MCF 10A (cell line): ENCODE measurements around the gene RHOJ. TPM values are rescaled to one million over a fixed set of nuclear protein-coding genes. Genes with fewer than 3 reads are reported as not detected.

ENCODE experiments used
- BruUV-seq: library from RNA; stranded (reverse); fragments of 400-500 nt; replicated peaks from 2 replicates; lab custom pipeline; 2021; lab: Mats Ljungman, UMichigan
- CTCF ChIA-PET: fragments of 300-600 bp; sonication (Branson Sonifier 250); formaldehyde crosslinking; extraction: SDS; loops from one replicate; lab custom pipeline; 2021; ENCODE audit warnings: antibody characterized with exemption, inconsistent platforms; lab: Yijun Ruan, JAX
- POLR2A ChIA-PET: fragments of 300-600, 350-650 bp; sonication (Branson Sonifier 250); formaldehyde crosslinking; extraction: SDS; loops from one replicate; lab custom pipeline; 2020; ENCODE audit warnings: antibody characterized with exemption, inconsistent platforms; lab: Yijun Ruan, JAX
- DNase-seq: peaks from one replicate; pipeline ENCODE4 v3.0.0-alpha.2; 2018; ENCODE audit not compliant: unreplicated experiment
- H3K27ac Mint-ChIP-seq: one replicate; pipeline ENCODE4 v1.8.0; 2022; ENCODE audit warnings: mild to moderate bottlenecking, low read depth, mixed read lengths; ENCODE audit not compliant: unreplicated experiment
- H3K27me3 Mint-ChIP-seq: one replicate; pipeline ENCODE4 v1.8.0; 2022; ENCODE audit warnings: mixed read lengths; ENCODE audit not compliant: insufficient read depth, unreplicated experiment
- H3K36me3 Mint-ChIP-seq: one replicate; pipeline ENCODE4 v1.8.0; 2022; ENCODE audit warnings: mild to moderate bottlenecking, moderate library complexity, mixed read lengths; ENCODE audit not compliant: insufficient read depth, unreplicated experiment
- H3K4me1 Mint-ChIP-seq: one replicate; pipeline ENCODE4 v1.8.0; 2022; ENCODE audit warnings: mixed read lengths; ENCODE audit not compliant: insufficient read depth, unreplicated experiment
- H3K4me3 Mint-ChIP-seq: one replicate; pipeline ENCODE4 v1.8.0; 2022; ENCODE audit warnings: mild to moderate bottlenecking, moderate library complexity, mixed read lengths; ENCODE audit not compliant: unreplicated experiment
- H3K9me3 Mint-ChIP-seq: one replicate; pipeline ENCODE4 v1.8.0; 2022; ENCODE audit warnings: mixed read lengths; ENCODE audit not compliant: unreplicated experiment
- intact Hi-C: fragments of 100-400 bp; cut with micrococcal nuclease; formaldehyde crosslinking; loops from 2 replicates; pipeline ENCODE4 v1.14.1; 2022
- total RNA-seq: library from RNA; stranded (reverse); gene quantifications from 2 replicates; pipeline ENCODE4 v1.2.3, GENCODE V29; 2022
- TF ChIP-seq, protein P1 (sequence below): fragments of 200-600 bp; IDR thresholded peaks from one replicate; pipeline ENCODE4 v1.8.0; 2022; ENCODE audit warnings: antibody characterized with exemption, mild to moderate bottlenecking; ENCODE audit not compliant: unreplicated experiment

RHOJ gene
- total RNA-seq, 1 experiment from 2014 or later: not detected

DNA sequence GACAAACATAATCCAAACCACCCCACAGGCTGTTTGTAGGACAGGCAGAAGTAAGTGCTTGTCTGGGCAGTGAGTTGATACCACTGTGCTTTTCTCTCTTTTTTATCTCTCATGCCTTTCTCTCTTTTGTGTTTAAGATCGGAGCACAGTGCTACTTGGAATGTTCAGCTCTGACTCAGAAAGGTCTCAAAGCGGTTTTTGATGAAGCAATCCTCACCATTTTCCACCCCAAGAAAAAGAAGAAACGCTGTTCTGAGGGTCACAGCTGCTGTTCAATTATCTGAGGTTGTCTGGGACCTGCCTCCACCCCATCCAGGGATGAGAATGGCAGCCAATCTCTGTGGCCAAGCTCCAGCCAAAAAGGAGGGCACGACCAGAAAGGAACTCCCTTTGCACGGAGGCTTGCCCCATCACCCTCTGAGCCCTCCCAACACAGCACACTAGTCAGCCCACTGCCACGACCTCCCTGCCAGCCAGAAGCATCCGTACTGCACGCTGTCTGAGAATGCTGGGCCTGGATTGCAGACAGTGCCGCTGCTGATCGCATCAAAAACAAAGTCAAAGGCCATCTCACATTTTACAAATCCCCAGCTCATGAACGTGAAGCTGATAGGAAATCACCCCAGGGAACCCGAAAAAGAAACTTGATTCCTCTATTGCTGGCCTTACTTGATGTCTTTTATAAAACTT is 86.6 kb downstream of the RHOJ start:
- no peaks in the 10 kb centered on the region for H3K9me3 Mint-ChIP-seq
- ChIA-PET CTCF (interaction anchor here (0.6 to 1.2 kb wide), 2 partner anchors 14 to 641 kb away, joined by 3 to 5 read pairs; no protein-coding TSS in a partner anchor), POLR2A (no interaction called here)
- intact Hi-C loops: no loop called here
- no peaks in the 10 kb centered on the region for H3K27me3 Mint-ChIP-seq
- H3K27ac Mint-ChIP-seq: no peak overlapping the region
- TF ChIP-seq, protein P1, sequence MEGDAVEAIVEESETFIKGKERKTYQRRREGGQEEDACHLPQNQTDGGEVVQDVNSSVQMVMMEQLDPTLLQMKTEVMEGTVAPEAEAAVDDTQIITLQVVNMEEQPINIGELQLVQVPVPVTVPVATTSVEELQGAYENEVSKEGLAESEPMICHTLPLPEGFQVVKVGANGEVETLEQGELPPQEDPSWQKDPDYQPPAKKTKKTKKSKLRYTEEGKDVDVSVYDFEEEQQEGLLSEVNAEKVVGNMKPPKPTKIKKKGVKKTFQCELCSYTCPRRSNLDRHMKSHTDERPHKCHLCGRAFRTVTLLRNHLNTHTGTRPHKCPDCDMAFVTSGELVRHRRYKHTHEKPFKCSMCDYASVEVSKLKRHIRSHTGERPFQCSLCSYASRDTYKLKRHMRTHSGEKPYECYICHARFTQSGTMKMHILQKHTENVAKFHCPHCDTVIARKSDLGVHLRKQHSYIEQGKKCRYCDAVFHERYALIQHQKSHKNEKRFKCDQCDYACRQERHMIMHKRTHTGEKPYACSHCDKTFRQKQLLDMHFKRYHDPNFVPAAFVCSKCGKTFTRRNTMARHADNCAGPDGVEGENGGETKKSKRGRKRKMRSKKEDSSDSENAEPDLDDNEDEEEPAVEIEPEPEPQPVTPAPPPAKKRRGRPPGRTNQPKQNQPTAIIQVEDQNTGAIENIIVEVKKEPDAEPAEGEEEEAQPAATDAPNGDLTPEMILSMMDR: no peak
- no peak overlapping the region for H3K4me3 Mint-ChIP-seq
- DNase-seq: peak; percentile 2
- peaks cover 9% of the 10 kb centered on the region for H3K4me1 Mint-ChIP-seq
- no TSS peak for BruUV-seq
- H3K36me3 Mint-ChIP-seq: no peaks in the 10 kb centered on the region

DNA sequence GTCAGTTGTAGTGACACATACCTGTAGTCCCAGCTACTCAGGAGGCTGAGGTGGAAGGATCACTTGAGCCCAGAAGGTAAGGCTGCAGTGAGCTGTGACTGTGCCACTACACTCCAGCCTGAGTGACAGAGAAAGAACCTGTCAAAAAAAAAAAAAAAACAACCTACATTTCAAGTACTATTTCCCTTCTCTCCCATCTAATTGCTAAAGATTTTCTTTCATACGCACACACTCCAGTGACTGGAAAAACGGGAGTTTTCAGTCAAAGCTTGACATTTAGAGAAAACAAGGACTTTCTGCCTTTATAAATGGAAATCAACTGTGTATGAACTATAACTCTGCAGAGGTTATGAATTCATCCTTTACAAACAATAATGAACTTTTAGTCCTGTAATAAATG is 88.6 kb downstream of the RHOJ start:
- CTCF ChIA-PET: interaction anchor here (0.6 to 1.5 kb wide), 3 partner anchors 15 to 1113 kb away, joined by 4 to 6 read pairs (median 5); no protein-coding TSS in a partner anchor

DNA sequence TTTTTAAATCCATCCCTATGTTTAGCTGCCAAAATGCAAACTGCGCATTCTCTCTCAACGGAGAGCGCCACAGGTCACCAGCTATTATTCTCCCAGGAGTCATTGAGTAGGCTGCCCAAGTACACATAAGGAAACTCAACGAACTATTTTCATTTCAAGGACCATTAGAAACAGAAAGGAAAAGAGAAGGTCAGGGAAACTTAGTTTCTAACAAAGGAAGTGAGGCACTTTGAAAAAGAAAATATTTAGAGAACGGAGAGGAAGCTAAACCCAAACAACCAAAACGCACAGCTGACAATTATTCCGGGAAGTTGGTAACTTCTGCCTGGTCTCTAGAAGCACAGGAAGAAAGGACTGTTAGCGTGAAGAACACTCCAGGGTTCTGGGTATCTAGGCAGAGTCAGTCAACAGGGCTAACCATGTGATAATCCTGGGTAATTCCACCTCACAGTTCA is 91.0 kb downstream of the RHOJ start:
- no peaks in the 10 kb centered on the region for H3K36me3 Mint-ChIP-seq
- H3K4me1 Mint-ChIP-seq: peaks cover 9% of the 10 kb centered on the region
- DNase-seq: no peak
- H3K27me3 Mint-ChIP-seq: no peaks in the 10 kb centered on the region
- ChIA-PET POLR2A (interaction anchor here (1.3 kb wide), 1 partner anchor 11 kb away, joined by 3 read pairs; no protein-coding TSS in a partner anchor), CTCF (no interaction called here)
- no peaks in the 10 kb centered on the region for H3K9me3 Mint-ChIP-seq
- no TSS peak for BruUV-seq
- no peak overlapping the region for H3K4me3 Mint-ChIP-seq
- intact Hi-C loops: no loop called here
- H3K27ac Mint-ChIP-seq: no peak overlapping the region
- TF ChIP-seq, protein P1: no peak

More for the DNA sequence above, 88.6 kb downstream of the RHOJ start:
- H3K9me3 Mint-ChIP-seq: no peaks in the 10 kb centered on the region
- H3K4me3 Mint-ChIP-seq: no peak overlapping the region
- no TSS peak for BruUV-seq
- TF ChIP-seq, protein P1: no peak
- H3K27me3 Mint-ChIP-seq: no peaks in the 10 kb centered on the region
- intact Hi-C loops: no loop called here
- DNase-seq: no peak
- H3K36me3 Mint-ChIP-seq: no peaks in the 10 kb centered on the region
- H3K27ac Mint-ChIP-seq: no peak overlapping the region
- H3K4me1 Mint-ChIP-seq: peaks cover 9% of the 10 kb centered on the region
- POLR2A ChIA-PET: no interaction called here

DNA sequence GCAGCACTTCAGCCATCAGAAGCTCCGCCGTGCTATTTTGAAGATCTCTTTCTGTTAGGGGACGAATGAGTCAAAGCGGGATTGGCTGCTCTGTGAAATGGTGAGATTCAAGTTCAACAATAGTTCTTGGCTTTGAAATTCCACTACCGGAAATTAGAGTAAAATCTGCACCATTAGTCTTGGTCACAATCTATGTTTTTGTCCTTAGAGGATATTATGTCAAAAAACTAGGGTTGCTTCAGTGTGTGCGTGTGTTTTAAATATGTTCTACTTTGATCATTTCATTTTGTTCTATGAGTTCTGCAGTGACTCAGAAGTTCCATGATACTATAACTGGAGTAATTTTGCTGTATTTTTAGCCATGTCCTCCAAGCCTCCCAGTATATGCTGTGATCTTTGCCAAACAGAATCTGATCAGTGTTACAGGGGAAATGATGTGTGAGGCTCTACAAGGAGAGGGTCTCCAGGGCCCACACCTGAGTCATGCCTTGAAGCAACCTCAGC is 91.9 kb downstream of the RHOJ start:
- H3K9me3 Mint-ChIP-seq: no peaks in the 10 kb centered on the region
- ChIA-PET CTCF (interaction anchor here (0.6 kb wide), 1 partner anchor 1114 kb away, joined by 3 read pairs; no protein-coding TSS in a partner anchor), POLR2A (interaction anchor here (1.3 kb wide), 1 partner anchor 11 kb away, joined by 3 read pairs; no protein-coding TSS in a partner anchor)
- no peaks in the 10 kb centered on the region for H3K36me3 Mint-ChIP-seq
- H3K4me3 Mint-ChIP-seq: no peak overlapping the region
- H3K27me3 Mint-ChIP-seq: no peaks in the 10 kb centered on the region
- BruUV-seq: no TSS peak
- H3K4me1 Mint-ChIP-seq: peaks cover 2% of the 10 kb centered on the region
- DNase-seq: no peak
- intact Hi-C loops: no loop called here
- TF ChIP-seq, protein P1: no peak
- H3K27ac Mint-ChIP-seq: no peak overlapping the region
